ENCODE measurements around the gene ACVR2A. TPM values are rescaled to one million over a fixed set of nuclear protein-coding genes. Genes with fewer than 3 reads are reported as not detected.
A peak's percentile ranks its signal among the peaks of the same experiment; 100 is the strongest.

The ACVR2A gene
- total and polyA plus RNA-seq, 2 of the 4 experiments (the other 2 are of a cell fraction), result 1.8 to 6.8 TPM

GRCh38 chr2:147910990-147911473 is 66.2 kb downstream of the ACVR2A start:
- Histone ChIP-seq H4K20me1 (ENCODE audit: insufficient read depth, low read length) (no peaks in the 10 kb centered on the region), H3K23ac (ENCODE audit: low read depth, low read length) (no peak overlapping the region), H3K9ac (ENCODE audit: low read depth, low read length) (no peak overlapping the region), H2BK15ac (ENCODE audit: low read depth, low read length) (no peak overlapping the region), H3K4me1 (ENCODE audit: control insufficient read depth, insufficient read depth, low read length) (no peaks in the 10 kb centered on the region), H2BK5ac (ENCODE audit: low read depth, low read length, poor library complexity, severe bottlenecking) (no peak overlapping the region), H3K27me3 (ENCODE audit: control insufficient read depth, insufficient read depth, low read length) (no peaks in the 10 kb centered on the region), H4K91ac (ENCODE audit: insufficient read depth, low read depth, low read length) (no peak overlapping the region), H3K18ac (ENCODE audit: low read depth, low read length) (no peak overlapping the region), H3K4ac (ENCODE audit: low read depth, low read length) (no peak overlapping the region), H3K4me2 (ENCODE audit: low read depth, low read length) (no peak overlapping the region), H2AFZ (replicated peaks; ENCODE audit: low read length, poor library complexity) (no peak overlapping the region), H3K27ac (ENCODE audit: insufficient read depth, low read length) (no peak overlapping the region), H3K56ac (ENCODE audit: extremely low read depth, insufficient read depth, low read length) (no peak overlapping the region), H2BK120ac (ENCODE audit: low read depth, low read length) (no peak overlapping the region), H3K79me1 (ENCODE audit: low read depth in 1 of 2, low read length in 2 of 2) (peaks cover 0 to 3% of the 10 kb centered on the region in 2 experiments; a peak in 1 of 4 replicates), H4K5ac (ENCODE audit: low read depth, low read length) (no peak overlapping the region), H2AK9ac (replicated peaks; ENCODE audit: low read depth, low read length, poor library complexity) (no peak overlapping the region), H3K36me3 (ENCODE audit: control insufficient read depth, insufficient read depth, low read length) (no peaks in the 10 kb centered on the region), H2BK20ac (ENCODE audit: low read depth, low read length) (no peak overlapping the region), H4K8ac (ENCODE audit: low read depth in 2 of 2, low read length in 2 of 2) (no peak overlapping the region), H3K4me3 (ENCODE audit: insufficient read depth, low read depth, low read length) (no peak overlapping the region), H3K9me3 (ENCODE audit: control insufficient read depth, insufficient read depth, low read length) (no peaks in the 10 kb centered on the region), H3K14ac (replicated peaks; ENCODE audit: low read depth, low read length) (no peak overlapping the region), H2AK5ac (ENCODE audit: low read depth, low read length) (no peak overlapping the region), H3K9me1 (ENCODE audit: insufficient read depth, low read length) (no peaks in the 10 kb centered on the region)
- in situ Hi-C loops (cut with MboI; ENCODE audit: low sequenced_read_pairs), result loop anchor here (10.0 to 25.0 kb wide), 3 partner anchors 824 to 1166 kb away; no protein-coding TSS in a partner anchor
- CTCF ChIA-PET, result interaction anchor here (0.6 to 0.9 kb wide), 4 partner anchors 67 to 984 kb away, joined by 3 to 4 read pairs (median 3); no protein-coding TSS in a partner anchor
- WGBS, 2 experiments (ENCODE audit: extremely low coverage in 2 of 2, insufficient read length in 1 of 2), result no CpG with 5 or more reads among the region's 2 CpGs
- intact Hi-C loops (cut with micrococcal nuclease), result loop anchor here (1.0 to 10.0 kb wide), 7 partner anchors 66 to 1177 kb away; partner anchors contain the start of gene ACVR2A
- dilution Hi-C loops (cut with HindIII; ENCODE audit: low sequenced_read_pairs, unreplicated experiment), result no loop called here
- TF ChIP-seq NFE2L2 (IDR thresholded peaks at IDR 0.05; ENCODE audit: low read depth, low read length) (no peak), BHLHE40 (IDR thresholded peaks at IDR 0.05; ENCODE audit: low read depth, low read length) (no peak), SMC3 (IDR thresholded peaks at IDR 0.05; ENCODE audit: low read depth, low read length) (peak; percentile 76), RCOR1 (IDR thresholded peaks at IDR 0.05; ENCODE audit: insufficient replicate concordance, low read length) (no peak), RAD21 (IDR thresholded peaks at IDR 0.05; ENCODE audit: low read length) (peak; percentile 88), CHD1 (IDR thresholded peaks at IDR 0.05; ENCODE audit: low read depth, low read length) (no peak), MXI1 (IDR thresholded peaks at IDR 0.05; ENCODE audit: borderline replicate concordance, low read depth, low read length) (no peak), RFX5 (IDR thresholded peaks at IDR 0.05; ENCODE audit: low read depth, low read length) (no peak), POLR2A (IDR thresholded peaks at IDR 0.05; ENCODE audit: low read depth, low read length) (peak; percentile 43; the same call in 1 of the 2 replicates), USF2 (IDR thresholded peaks at IDR 0.05; ENCODE audit: low read depth, low read length) (no peak), CTCF (conservative IDR thresholded peaks at IDR 0.05; ENCODE audit: low read depth, low read length) (peak; percentile 84), ELK1 (IDR thresholded peaks at IDR 0.05; ENCODE audit: borderline replicate concordance, low read depth, low read length) (no peak)
- POLR2A ChIA-PET (ENCODE audit: unreplicated experiment), result no interaction called here
- no TSS peak for BruUV-seq (replicated peaks)
- ATAC-seq (ENCODE audit: low read depth), result peak; percentile 53
- peak; percentile 77 for DNase-seq
